GM21515 (cell line): ENCODE measurements around the gene HEXB.

ENCODE experiments used
- ATAC-seq: cut with Tn5 transposase; IDR thresholded peaks from one replicate; pipeline ENCODE4 v1.9.1; 2021; ENCODE audit not compliant: unreplicated experiment

HEXB gene

GRCh38 chr5:74684900-74685851 is at the start of gene HEXB:
TSS of gene HEXB (plus strand) at chr5:74685233. CDS start at chr5:74685261, 28 bp downstream.
- peak; percentile 80 for ATAC-seq

GRCh38 chr5:74636149-74636548 is 48.9 kb upstream of the HEXB start:
- no peak for ATAC-seq

GRCh38 chr5:74636552-74636951 is 48.5 kb upstream of the HEXB start:
- ATAC-seq, result no peak

GRCh38 chr5:74638544-74638969 is 46.5 kb upstream of the HEXB start:
- ATAC-seq, result no peak

GRCh38 chr5:74638970-74639806 is 45.8 kb upstream of the HEXB start:
- ATAC-seq, result peak; percentile 30

GRCh38 chr5:74639807-74640449 is 45.1 kb upstream of the HEXB start:
- peak; percentile 14 for ATAC-seq

- ATAC-seq, result peak; percentile 72
These were observed 44.5 kb upstream of the HEXB start, which contains the start of gene ENC1 for GRCh38 chr5:74640450-74640953. TSS of gene ENC1 (minus strand) at chr5:74640728. CDS start at chr5:74636485, 4,243 bp downstream.

- ATAC-seq, result peak; percentile 24
These were observed 43.9 kb upstream of the HEXB start for GRCh38 chr5:74640954-74641734.

- no peak for ATAC-seq
These were observed 43.1 kb upstream of the HEXB start for GRCh38 chr5:74641735-74642542.

- ATAC-seq, result no peak
These were observed 42.5 kb upstream of the HEXB start for GRCh38 chr5:74642543-74642863.

- ATAC-seq, result no peak
These were observed 41.9 kb upstream of the HEXB start for GRCh38 chr5:74643111-74643562.

GRCh38 chr5:74647096-74647495 is 37.9 kb upstream of the HEXB start:
- no peak for ATAC-seq

- ATAC-seq, result peak; percentile 59
These were observed 36.2 kb upstream of the HEXB start for GRCh38 chr5:74648835-74649293.

- no peak for ATAC-seq
These were observed 35.5 kb upstream of the HEXB start for GRCh38 chr5:74649421-74649973.

- no peak for ATAC-seq
These were observed 33.3 kb upstream of the HEXB start for GRCh38 chr5:74651710-74652109.

GRCh38 chr5:74652576-74652975 is 32.5 kb upstream of the HEXB start:
- ATAC-seq, result no peak

GRCh38 chr5:74653991-74654390 is 31.0 kb upstream of the HEXB start:
- ATAC-seq, result no peak

- ATAC-seq, result no peak
These were observed 29.8 kb upstream of the HEXB start for GRCh38 chr5:74655206-74655605.

GRCh38 chr5:74655716-74656115 is 29.3 kb upstream of the HEXB start:
- ATAC-seq, result no peak
